CD14-positive monocyte (primary cell): ENCODE results near the gene ACTA1. TPM values are rescaled to one million over a fixed set of nuclear protein-coding genes. Genes with fewer than 3 reads are reported as not detected.
A peak's percentile ranks its signal among the peaks of the same experiment; 100 is the strongest.
"Not testable (repeated sequence)": the region's sequence is repeated elsewhere in the genome, so short reads cannot be mapped to it uniquely, and the experiment has no call there.

Source experiments
- DNase-seq, 3 donors: peaks; one replicate each; pipeline ENCODE4 v3.0.0-alpha.2; 2011 to 2022
- H2AFZ ChIP-seq: 2 replicates; pipeline ENCODE4 v1.6.0; 2012; ENCODE audit warnings: mild to moderate bottlenecking, low read depth, low read length, inconsistent platforms; ENCODE audit not compliant: insufficient read depth, poor library complexity, severe bottlenecking
- H3K27ac ChIP-seq, 2 donors: 1 replicate in 1 of 2; 2 replicates in 1 of 2; pipeline ENCODE4 v1.5.1; 2012 to 2013; ENCODE audit warnings: low read length in 2 of 2, control low read depth in 1 of 2, inconsistent platforms in 1 of 2, low read depth in 1 of 2, mild to moderate bottlenecking in 1 of 2
- H3K27me3 ChIP-seq, 2 donors: one replicate each; pipeline versions ENCODE4 v1.6.0 to v1.6.1; 2011 to 2013; ENCODE audit warnings: low read length in 2 of 2; ENCODE audit not compliant: control insufficient read depth in 2 of 2, insufficient read depth in 2 of 2
- H3K36me3 ChIP-seq, 2 donors: replicated peaks in 1 of 2; 1 replicate in 1 of 2; 2 replicates in 1 of 2; pipeline versions ENCODE4 v1.5.1 to v1.6.1; 2012 to 2013; ENCODE audit warnings: low read length in 2 of 2, control low read depth in 1 of 2, inconsistent platforms in 1 of 2, mild to moderate bottlenecking in 1 of 2; ENCODE audit not compliant: insufficient read depth in 2 of 2, control insufficient read depth in 1 of 2
- H3K4me1 ChIP-seq, 2 donors: 1 replicate in 1 of 2; 2 replicates in 1 of 2; pipeline versions ENCODE4 v1.5.1 to v1.6.1; 2012 to 2013; ENCODE audit warnings: low read length in 2 of 2, control low read depth in 1 of 2, inconsistent platforms in 1 of 2, mild to moderate bottlenecking in 1 of 2, moderate library complexity in 1 of 2; ENCODE audit not compliant: insufficient read depth in 2 of 2, control insufficient read depth in 1 of 2
- H3K4me2 ChIP-seq: replicated peaks from 2 replicates; pipeline ENCODE3; 2012; ENCODE audit warnings: low read length, moderate library complexity, mild to moderate bottlenecking; ENCODE audit not compliant: poor library complexity, severe bottlenecking; ENCODE audit errors: extremely low read depth
- H3K4me3 ChIP-seq, 3 experiments: fragments of 200-600 bp in 1 of 3; sonication (generic) in 1 of 3; replicated peaks in 1 of 3; 1 replicate in 2 of 3; 2 replicates in 1 of 3; pipeline ENCODE4 v1.5.1; 2011 to 2013; ENCODE audit warnings: low read length in 3 of 3, mild to moderate bottlenecking in 3 of 3, control low read depth in 2 of 3, low read depth in 2 of 3, inconsistent platforms in 1 of 3, moderate library complexity in 1 of 3
- H3K79me2 ChIP-seq: 2 replicates; pipeline ENCODE4 v1.6.0; 2012; ENCODE audit warnings: mild to moderate bottlenecking, control low read depth, inconsistent platforms, low read length, moderate library complexity; ENCODE audit not compliant: insufficient read depth
- H3K9ac ChIP-seq: 2 replicates; pipeline ENCODE4 v1.6.0; 2017; ENCODE audit warnings: low read length, mild to moderate bottlenecking; ENCODE audit not compliant: insufficient read depth, poor library complexity, severe bottlenecking
- H3K9me3 ChIP-seq, 2 donors: replicated peaks in 1 of 2; 1 replicate in 1 of 2; 2 replicates in 1 of 2; pipeline versions ENCODE4 v1.5.1 to v1.6.1; 2012 to 2013; ENCODE audit warnings: low read length in 2 of 2, control low read depth in 1 of 2; ENCODE audit not compliant: control insufficient read depth in 1 of 2, insufficient read depth in 1 of 2
- H4K20me1 ChIP-seq: 2 replicates; pipeline ENCODE4 v1.6.0; 2012; ENCODE audit warnings: mild to moderate bottlenecking, low read length, control low read depth, moderate library complexity; ENCODE audit not compliant: insufficient read depth
- H3K27ac Mint-ChIP-seq, 7 donors: one replicate each; pipeline ENCODE4 v1.8.0; 2020; ENCODE audit warnings: mild to moderate bottlenecking in 7 of 7, mixed read lengths in 7 of 7, moderate library complexity in 6 of 7, inconsistent platforms in 2 of 7
- H3K27me3 Mint-ChIP-seq, 3 donors: one replicate each; pipeline ENCODE4 v1.8.0; 2021 to 2022; ENCODE audit warnings: low read depth in 3 of 3, mild to moderate bottlenecking in 3 of 3, mixed read lengths in 3 of 3, moderate library complexity in 3 of 3, inconsistent platforms in 1 of 3
- H3K36me3 Mint-ChIP-seq, 2 donors: one replicate each; pipeline ENCODE4 v1.8.0; 2020; ENCODE audit warnings: mixed read lengths in 2 of 2, inconsistent platforms in 1 of 2, mild to moderate bottlenecking in 1 of 2
- H3K4me1 Mint-ChIP-seq: one replicate; pipeline ENCODE4 v1.8.0; 2020; ENCODE audit warnings: mild to moderate bottlenecking, mixed read lengths
- H3K4me3 Mint-ChIP-seq, 2 donors: one replicate each; pipeline ENCODE4 v1.8.0; 2020; ENCODE audit warnings: mild to moderate bottlenecking in 2 of 2, mixed read lengths in 2 of 2, moderate library complexity in 1 of 2
- H3K9me3 Mint-ChIP-seq, 7 donors: one replicate each; pipeline ENCODE4 v1.8.0; 2020 to 2022; ENCODE audit warnings: mixed read lengths in 7 of 7, mild to moderate bottlenecking in 6 of 7, moderate library complexity in 6 of 7, inconsistent platforms in 2 of 7
- CTCF ChIP-seq: fragments of 200-600 bp; IDR thresholded peaks from one replicate; pipeline ENCODE4 v1.8.0; 2022; ENCODE audit warnings: antibody characterized with exemption, mild to moderate bottlenecking
- WGBS: methylation state at CpG from one replicate; pipeline ENCODE4 v1.1.5; 2013; ENCODE audit warnings: missing lambda C conversion rate; ENCODE audit not compliant: insufficient coverage; 5-methylcytosine and 5-hydroxymethylcytosine counted together
- intact Hi-C, 2 donors: fragments of 100-400 bp; cut with micrococcal nuclease; formaldehyde crosslinking; loops; one replicate each; pipeline versions ENCODE4 v1.15.0 to v1.15.1; 2023
- polyA plus RNA-seq, 3 donors: library from polyadenylated mRNA; depleted of rRNA in 1 of 3; unstranded in 2 of 3; stranded (reverse) in 1 of 3; fragments of 300-500 nt in 2 of 3; fragments of >200 nt in 1 of 3; fragmentation: Illumina TruSeq in 2 of 3; gene quantifications; 1 replicate in 2 of 3; 2 replicates in 1 of 3; pipeline ENCODE4 v1.2.3, GENCODE V29; 2012 to 2021

ACTA1 gene
- polyA plus RNA-seq, 3 donors: 0.72 TPM; not detected in 2

GRCh38 chr1:229420765-229421164 is 13.1 kb downstream of the ACTA1 start:
- intact Hi-C loops: no loop called here
- no peaks in the 10 kb centered on the region for H3K4me1 ChIP-seq
- H3K79me2 ChIP-seq: no peaks in the 10 kb centered on the region
- H4K20me1 ChIP-seq: no peaks in the 10 kb centered on the region
- Mint-ChIP-seq H3K27ac (no peak overlapping the region), H3K36me3 (peaks cover 0 to 1% of the 10 kb centered on the region in 2 donors), H3K27me3 (peaks cover 12 to 35% (median 27%) of the 10 kb centered on the region in 3 donors), H3K4me1 (no peaks in the 10 kb centered on the region), H3K9me3 (peaks cover 0 to 14% (median 10%) of the 10 kb centered on the region in 7 donors), H3K4me3 (peak overlapping the region in 1 of 2 donors; percentile 32)
- no peak overlapping the region for H3K27ac ChIP-seq
- no peak for DNase-seq
- no peaks in the 10 kb centered on the region for H3K9me3 ChIP-seq
- 88% methylated on average over 3 of the region's 7 CpGs for WGBS
- no peak overlapping the region for H3K4me2 ChIP-seq
- H3K9ac ChIP-seq: no peak overlapping the region
- no peak for TF ChIP-seq CTCF
- no peak overlapping the region for H2AFZ ChIP-seq
- no peak overlapping the region for H3K4me3 ChIP-seq
- H3K36me3 ChIP-seq: no peaks in the 10 kb centered on the region
- no peaks in the 10 kb centered on the region for H3K27me3 ChIP-seq

GRCh38 chr1:229420224-229420623 is 13.7 kb downstream of the ACTA1 start:
- H3K27ac ChIP-seq: no peak overlapping the region
- no peak for TF ChIP-seq CTCF
- Mint-ChIP-seq H3K27me3 (peaks cover 9 to 30% (median 27%) of the 10 kb centered on the region in 3 donors), H3K36me3 (peaks cover 0 to 1% of the 10 kb centered on the region in 2 donors), H3K27ac (no peak overlapping the region), H3K9me3 (peaks cover 0 to 14% (median 10%) of the 10 kb centered on the region in 7 donors), H3K4me3 (peak overlapping the region in 1 of 2 donors; percentile 32), H3K4me1 (no peaks in the 10 kb centered on the region)
- no peak overlapping the region for H3K4me3 ChIP-seq
- H4K20me1 ChIP-seq: no peaks in the 10 kb centered on the region
- no peaks in the 10 kb centered on the region for H3K9me3 ChIP-seq
- no peak overlapping the region for H2AFZ ChIP-seq
- intact Hi-C loops: no loop called here
- DNase-seq: no peak
- H3K9ac ChIP-seq: no peak overlapping the region
- H3K36me3 ChIP-seq: no peaks in the 10 kb centered on the region
- H3K4me2 ChIP-seq: no peak overlapping the region
- no peaks in the 10 kb centered on the region for H3K79me2 ChIP-seq
- 93% methylated on average over 3 of the region's 11 CpGs for WGBS
- peaks cover 0 to 3% of the 10 kb centered on the region in 2 donors for H3K4me1 ChIP-seq
- no peaks in the 10 kb centered on the region for H3K27me3 ChIP-seq

GRCh38 chr1:229418586-229418985 is 15.3 kb downstream of the ACTA1 start:
- 90% methylated on average over 4 of the region's 6 CpGs for WGBS

More at GRCh38 chr1:229418586-229418985, 15.3 kb downstream of the ACTA1 start:
- DNase-seq, H3K4me3 ChIP-seq, H3K4me2 ChIP-seq, H3K9ac ChIP-seq, H3K4me3 Mint-ChIP-seq, H3K36me3 Mint-ChIP-seq, H3K9me3 Mint-ChIP-seq, H3K9me3 ChIP-seq, H3K27me3 ChIP-seq, intact Hi-C loops, H3K79me2 ChIP-seq, H3K4me1 ChIP-seq, H3K4me1 Mint-ChIP-seq, H3K27ac Mint-ChIP-seq, H3K27ac ChIP-seq, H4K20me1 ChIP-seq, H2AFZ ChIP-seq, H3K36me3 ChIP-seq: not testable (repeated sequence)
- peaks cover 3 to 20% (median 18%) of the 10 kb centered on the region in 3 donors for H3K27me3 Mint-ChIP-seq
